HG03575 (cell line): ENCODE measurements around the gene ZKSCAN1.
A peak's percentile ranks its signal among the peaks of the same experiment; 100 is the strongest.

Experiments used
- ATAC-seq: cut with Tn5 transposase; IDR thresholded peaks from one replicate; pipeline ENCODE4 v1.9.1; 2021; ENCODE audit not compliant: unreplicated experiment, insufficient number of reproducible peaks, low FRiP score; ENCODE audit errors: extremely low read depth

ZKSCAN1 gene

GRCh38 chr7:100066953-100067352 lies 51.6 kb downstream of the ZKSCAN1 start:
- ATAC-seq, result no peak

GRCh38 chr7:100069991-100070390 lies 54.6 kb downstream of the ZKSCAN1 start:
- no peak for ATAC-seq

- no peak for ATAC-seq
Measured at GRCh38 chr7:100071018-100071723, 55.8 kb downstream of the ZKSCAN1 start.

GRCh38 chr7:100072462-100072861 lies 57.1 kb downstream of the ZKSCAN1 start:
- no peak for ATAC-seq

- ATAC-seq, result no peak
Measured at GRCh38 chr7:100074841-100075240, 59.4 kb downstream of the ZKSCAN1 start.

GRCh38 chr7:100075418-100075817 lies 60.0 kb downstream of the ZKSCAN1 start:
- no peak for ATAC-seq

GRCh38 chr7:100077205-100077604 lies 61.8 kb downstream of the ZKSCAN1 start:
- ATAC-seq, result no peak

GRCh38 chr7:100079024-100079560 lies 63.7 kb downstream of the ZKSCAN1 start:
- no peak for ATAC-seq

- no peak for ATAC-seq
Measured at GRCh38 chr7:100080907-100081534, 65.6 kb downstream of the ZKSCAN1 start.

- peak; percentile 53 for ATAC-seq
Measured at GRCh38 chr7:100081535-100082102, 66.2 kb downstream of the ZKSCAN1 start, which contains the start of gene ZNF3. Gene ZNF3, minus strand, starts transcription at chr7:100081723. Its CDS starts 4,366 bp downstream, at chr7:100077357.

- no peak for ATAC-seq
Measured at GRCh38 chr7:100082978-100083377, 67.6 kb downstream of the ZKSCAN1 start.

GRCh38 chr7:100085515-100085914 lies 70.1 kb downstream of the ZKSCAN1 start:
- ATAC-seq, result no peak

GRCh38 chr7:100087055-100087750 lies 71.8 kb downstream of the ZKSCAN1 start:
- ATAC-seq, result no peak

GRCh38 chr7:100088095-100088620 lies 72.8 kb downstream of the ZKSCAN1 start:
- no peak for ATAC-seq

GRCh38 chr7:100088621-100089457 lies 73.4 kb downstream of the ZKSCAN1 start, which contains the start of gene COPS6:
Gene COPS6, plus strand, starts transcription at chr7:100088969. Its CDS starts 22 bp downstream, at chr7:100088991.
- ATAC-seq, result no peak

GRCh38 chr7:100089458-100090196 lies 74.2 kb downstream of the ZKSCAN1 start:
- ATAC-seq, result no peak

GRCh38 chr7:100090527-100091410 lies 75.4 kb downstream of the ZKSCAN1 start:
- no peak for ATAC-seq
